ENCODE measurements around the gene NPC1. TPM values are rescaled to one million over a fixed set of nuclear protein-coding genes. Genes with fewer than 3 reads are reported as not detected.

Gene NPC1
- total RNA-seq, 4 donors from 2014 or later: 35.7 to 99.4 (median 46.2) TPM

- H3K4me1 ChIP-seq: peaks cover 24 to 35% of the 10 kb centered on the region in 2 donors
- intact Hi-C loops (cut with DNase I; ENCODE audit: low total_unique reads): no loop called here
- ATAC-seq (no peak), DNase-seq (no peak)
- H3K27ac ChIP-seq: peak overlapping the region in 2 of 4 donors; percentile 18 to 59
- TF ChIP-seq POLR2A (IDR thresholded peaks at IDR 0.05): no peak
- TF ChIP-seq, protein P1, sequence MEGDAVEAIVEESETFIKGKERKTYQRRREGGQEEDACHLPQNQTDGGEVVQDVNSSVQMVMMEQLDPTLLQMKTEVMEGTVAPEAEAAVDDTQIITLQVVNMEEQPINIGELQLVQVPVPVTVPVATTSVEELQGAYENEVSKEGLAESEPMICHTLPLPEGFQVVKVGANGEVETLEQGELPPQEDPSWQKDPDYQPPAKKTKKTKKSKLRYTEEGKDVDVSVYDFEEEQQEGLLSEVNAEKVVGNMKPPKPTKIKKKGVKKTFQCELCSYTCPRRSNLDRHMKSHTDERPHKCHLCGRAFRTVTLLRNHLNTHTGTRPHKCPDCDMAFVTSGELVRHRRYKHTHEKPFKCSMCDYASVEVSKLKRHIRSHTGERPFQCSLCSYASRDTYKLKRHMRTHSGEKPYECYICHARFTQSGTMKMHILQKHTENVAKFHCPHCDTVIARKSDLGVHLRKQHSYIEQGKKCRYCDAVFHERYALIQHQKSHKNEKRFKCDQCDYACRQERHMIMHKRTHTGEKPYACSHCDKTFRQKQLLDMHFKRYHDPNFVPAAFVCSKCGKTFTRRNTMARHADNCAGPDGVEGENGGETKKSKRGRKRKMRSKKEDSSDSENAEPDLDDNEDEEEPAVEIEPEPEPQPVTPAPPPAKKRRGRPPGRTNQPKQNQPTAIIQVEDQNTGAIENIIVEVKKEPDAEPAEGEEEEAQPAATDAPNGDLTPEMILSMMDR (IDR thresholded peaks at IDR 0.05 in 4 of 5, conservative IDR thresholded peaks at IDR 0.05 in 1 of 5): no peak
- H3K9me3 ChIP-seq: no peaks in the 10 kb centered on the region
- H3K36me3 ChIP-seq: peaks cover 0 to 28% of the 10 kb centered on the region in 2 donors
- no peak overlapping the region for H3K4me3 ChIP-seq
- in situ Hi-C loops (cut with MboI; ENCODE audit: low sequenced_read_pairs in 4 of 4): no loop called here
- no peaks in the 10 kb centered on the region for H3K27me3 ChIP-seq
Measured at GRCh38 chr18:23572570-23572969, 13.7 kb downstream of the NPC1 start.

DNA sequence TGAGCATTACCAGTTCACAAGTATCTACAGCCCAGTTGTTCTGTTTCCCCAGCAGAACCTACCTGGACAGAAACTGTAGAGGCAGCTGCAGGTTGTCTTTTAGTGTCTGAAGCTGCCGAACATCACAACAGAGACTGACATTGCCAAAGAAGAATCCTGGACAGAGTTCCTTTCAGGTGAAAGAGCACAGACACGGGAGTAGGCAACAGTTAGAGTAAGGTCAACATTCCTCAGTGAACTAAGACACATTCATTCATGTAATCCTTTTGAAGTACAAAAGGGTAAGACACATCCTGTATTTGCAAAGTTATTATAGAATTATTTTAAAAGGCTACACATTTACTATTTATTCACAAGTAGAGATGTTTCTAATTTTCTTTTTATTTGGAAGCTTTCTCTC, 14.3 kb downstream of the NPC1 start:
- in situ Hi-C loops (cut with MboI; ENCODE audit: low sequenced_read_pairs in 4 of 4): no loop called here

DNA sequence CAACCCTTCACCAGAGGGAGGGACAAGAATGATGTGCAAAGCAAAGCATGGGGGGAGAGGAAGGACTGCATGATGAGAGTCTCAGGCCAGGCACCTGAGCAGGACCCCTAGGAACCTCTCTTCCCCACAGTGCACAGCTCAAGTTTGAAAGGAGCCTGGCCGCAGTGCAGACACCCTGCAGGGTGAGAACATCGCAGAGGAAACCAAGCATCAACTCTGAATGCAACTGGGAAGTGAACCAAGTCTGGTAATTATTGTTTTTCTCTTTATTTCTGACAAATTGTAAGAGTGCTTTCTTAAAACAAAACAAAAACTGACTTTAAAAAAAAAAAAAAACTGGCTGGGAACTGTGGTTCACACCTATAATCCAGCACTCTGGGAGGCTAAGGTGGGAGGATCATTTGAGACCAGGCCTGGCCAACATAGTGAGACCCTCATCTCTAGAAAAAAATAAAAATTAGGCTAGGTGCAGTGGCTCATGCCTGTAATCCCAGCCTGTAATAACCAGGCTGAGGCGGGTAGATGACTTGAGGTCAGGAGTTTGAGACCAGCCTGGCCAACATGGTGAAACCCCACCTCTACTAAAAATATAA, 15.3 kb downstream of the NPC1 start:
- Histone ChIP-seq H3K27me3 (no peaks in the 10 kb centered on the region), H3K4me1 (peaks cover 24 to 35% of the 10 kb centered on the region in 2 donors), H3K9me3 (no peaks in the 10 kb centered on the region), H3K4me3 (no peak overlapping the region), H3K36me3 (peaks cover 0 to 42% of the 10 kb centered on the region in 2 donors), H3K27ac (no peak overlapping the region)
- intact Hi-C loops (cut with DNase I; ENCODE audit: low total_unique reads): no loop called here
- DNase-seq (no peak), ATAC-seq (no peak)
- TF ChIP-seq, protein P1 (IDR thresholded peaks at IDR 0.05 in 4 of 5, conservative IDR thresholded peaks at IDR 0.05 in 1 of 5): no peak
- no peak for TF ChIP-seq POLR2A (IDR thresholded peaks at IDR 0.05)
- in situ Hi-C loops (cut with MboI; ENCODE audit: low sequenced_read_pairs in 4 of 4): no loop called here

More for the DNA sequence above, 14.3 kb downstream of the NPC1 start:
- H3K9me3 ChIP-seq: no peaks in the 10 kb centered on the region
- DNase-seq: no peak
- H3K27me3 ChIP-seq: no peaks in the 10 kb centered on the region
- H3K4me1 ChIP-seq: peaks cover 24 to 35% of the 10 kb centered on the region in 2 donors
- H3K4me3 ChIP-seq: no peak overlapping the region
- ATAC-seq: no peak
- peaks cover 0 to 34% of the 10 kb centered on the region in 2 donors for H3K36me3 ChIP-seq
- TF ChIP-seq, protein P1 (IDR thresholded peaks at IDR 0.05 in 4 of 5, conservative IDR thresholded peaks at IDR 0.05 in 1 of 5): no peak
- no peak for TF ChIP-seq POLR2A (IDR thresholded peaks at IDR 0.05)
- intact Hi-C loops (cut with DNase I; ENCODE audit: low total_unique reads): no loop called here
- H3K27ac ChIP-seq: no peak overlapping the region

- peaks cover 16 to 26% of the 10 kb centered on the region in 2 donors for H3K4me1 ChIP-seq
- intact Hi-C loops (cut with DNase I; ENCODE audit: low total_unique reads) (no loop called here), in situ Hi-C loops (cut with MboI; ENCODE audit: low sequenced_read_pairs in 4 of 4) (no loop called here)
- no peaks in the 10 kb centered on the region for H3K27me3 ChIP-seq
- TF ChIP-seq, protein P1 (IDR thresholded peaks at IDR 0.05 in 4 of 5, conservative IDR thresholded peaks at IDR 0.05 in 1 of 5): no peak
- TF ChIP-seq POLR2A (IDR thresholded peaks at IDR 0.05): no peak
- peaks cover 0 to 49% of the 10 kb centered on the region in 2 donors for H3K36me3 ChIP-seq
- H3K4me3 ChIP-seq: no peak overlapping the region
- ATAC-seq (no peak), DNase-seq (no peak)
- H3K27ac ChIP-seq: no peak overlapping the region
- no peaks in the 10 kb centered on the region for H3K9me3 ChIP-seq
Measured at GRCh38 chr18:23569299-23570063, 16.8 kb downstream of the NPC1 start.
